Subcutaneous adipose tissue (tissue), 4 donors: ENCODE results near the gene SUGCT. TPM values are rescaled to one million over a fixed set of nuclear protein-coding genes. Genes with fewer than 3 reads are reported as not detected.

Experiments used
- total RNA-seq, 4 donors: library from RNA; depleted of rRNA; stranded (reverse); fragments of >200 nt; gene quantifications; one replicate each; pipeline ENCODE4 v1.1.0, GENCODE V29; 2016
- TF ChIP-seq, protein P1 (sequence below): fragments of 450-650 bp; IDR thresholded peaks from one replicate; pipeline ENCODE4 v1.5.1; 2016; ENCODE audit warnings: low read depth, mild to moderate bottlenecking, control low read depth, antibody characterized with exemption, moderate library complexity

SUGCT gene
- total RNA-seq, 4 donors from 2014 or later, result 1.1 to 3.1 (median 1.8) TPM

DNA sequence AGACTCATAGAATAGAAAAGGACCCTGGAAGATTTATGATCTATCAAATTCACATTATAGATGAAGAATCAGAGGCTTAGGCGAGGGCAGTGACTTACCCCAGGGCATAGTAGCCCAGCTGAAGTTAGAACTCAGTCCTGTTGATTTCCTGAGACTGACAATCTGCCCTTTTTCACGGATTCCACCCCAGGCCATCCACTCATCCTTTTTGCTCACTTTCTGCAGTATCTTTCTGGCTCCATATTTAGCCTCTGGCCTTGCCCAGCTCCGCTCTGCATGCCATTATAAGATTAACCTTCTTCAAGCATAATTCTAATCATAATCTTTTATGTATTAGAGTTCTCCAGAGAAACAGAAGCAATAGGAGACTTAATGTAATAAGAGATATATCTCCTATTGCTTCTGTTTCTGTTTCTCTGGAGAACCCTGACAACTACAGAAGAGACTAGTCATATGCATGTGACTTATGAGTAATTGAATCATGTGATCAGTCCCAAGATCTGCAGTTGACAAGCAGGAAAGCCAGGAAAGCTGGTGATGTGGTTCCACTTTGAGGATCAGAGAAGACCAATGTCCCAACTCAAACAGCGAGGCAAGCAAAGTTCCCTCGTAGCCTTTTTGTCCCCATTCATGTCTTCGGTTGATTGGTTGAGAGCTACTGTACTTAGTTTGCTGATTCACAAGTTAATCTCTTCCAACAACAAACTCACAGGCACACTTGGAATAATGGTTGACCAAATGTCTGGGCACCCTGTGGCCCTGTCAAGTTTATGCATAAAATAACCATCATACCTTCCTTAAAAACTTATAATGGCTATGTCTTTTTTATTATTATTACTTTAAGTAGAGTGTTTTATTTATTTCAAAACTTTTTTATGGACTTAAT, 412.1 kb downstream of the SUGCT start:
- TF ChIP-seq, protein P1, sequence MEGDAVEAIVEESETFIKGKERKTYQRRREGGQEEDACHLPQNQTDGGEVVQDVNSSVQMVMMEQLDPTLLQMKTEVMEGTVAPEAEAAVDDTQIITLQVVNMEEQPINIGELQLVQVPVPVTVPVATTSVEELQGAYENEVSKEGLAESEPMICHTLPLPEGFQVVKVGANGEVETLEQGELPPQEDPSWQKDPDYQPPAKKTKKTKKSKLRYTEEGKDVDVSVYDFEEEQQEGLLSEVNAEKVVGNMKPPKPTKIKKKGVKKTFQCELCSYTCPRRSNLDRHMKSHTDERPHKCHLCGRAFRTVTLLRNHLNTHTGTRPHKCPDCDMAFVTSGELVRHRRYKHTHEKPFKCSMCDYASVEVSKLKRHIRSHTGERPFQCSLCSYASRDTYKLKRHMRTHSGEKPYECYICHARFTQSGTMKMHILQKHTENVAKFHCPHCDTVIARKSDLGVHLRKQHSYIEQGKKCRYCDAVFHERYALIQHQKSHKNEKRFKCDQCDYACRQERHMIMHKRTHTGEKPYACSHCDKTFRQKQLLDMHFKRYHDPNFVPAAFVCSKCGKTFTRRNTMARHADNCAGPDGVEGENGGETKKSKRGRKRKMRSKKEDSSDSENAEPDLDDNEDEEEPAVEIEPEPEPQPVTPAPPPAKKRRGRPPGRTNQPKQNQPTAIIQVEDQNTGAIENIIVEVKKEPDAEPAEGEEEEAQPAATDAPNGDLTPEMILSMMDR, result no peak

- TF ChIP-seq, protein P1, result no peak
Measured at GRCh38 chr7:40549372-40550039, 414.7 kb downstream of the SUGCT start.

GRCh38 chr7:40551685-40552576, 417.1 kb downstream of the SUGCT start:
- TF ChIP-seq, protein P1, result no peak

- TF ChIP-seq, protein P1, result no peak
Measured at GRCh38 chr7:40560672-40561071, 425.9 kb downstream of the SUGCT start.

DNA sequence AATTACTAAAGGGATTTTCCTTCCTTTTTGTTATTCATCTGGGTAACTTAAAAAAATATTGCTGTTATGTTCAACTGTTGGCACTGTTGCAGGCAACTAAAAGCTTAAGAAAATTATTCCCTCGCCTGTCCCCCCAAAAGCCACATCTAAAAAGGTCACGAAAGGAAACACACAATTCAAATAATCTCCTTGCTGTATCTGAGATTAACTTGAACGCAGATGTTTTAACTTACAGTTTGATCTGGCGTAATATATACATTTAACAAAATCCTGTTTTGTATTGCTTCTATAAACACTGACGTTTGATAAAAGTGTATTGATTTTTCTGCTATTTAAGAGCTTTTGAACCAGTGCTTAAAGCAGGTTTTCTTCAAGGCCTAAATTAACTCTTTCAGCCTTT, 432.1 kb downstream of the SUGCT start:
- TF ChIP-seq, protein P1, result no peak

DNA sequence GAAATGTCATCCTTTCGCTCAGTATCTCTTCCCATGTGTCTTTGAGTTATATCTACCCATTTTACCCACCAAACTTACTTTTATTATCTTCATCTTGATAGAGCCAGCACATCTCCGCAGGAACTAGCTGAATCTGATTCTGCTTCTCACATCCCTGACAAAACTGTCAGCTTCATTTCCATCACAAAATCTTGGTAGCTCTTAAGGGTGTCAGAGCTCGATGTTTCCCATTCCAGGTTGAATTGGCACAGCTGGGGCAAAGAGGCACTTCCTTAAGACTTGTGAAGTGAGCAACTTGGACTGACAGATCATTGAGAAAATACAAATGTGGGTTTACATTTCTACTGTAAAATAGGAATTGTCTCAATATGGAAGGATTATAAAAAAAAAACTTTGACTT, 434.5 kb downstream of the SUGCT start:
- TF ChIP-seq, protein P1, result no peak
